Measurements from ENCODE around the gene TRABD2A. TPM values are rescaled to one million over a fixed set of nuclear protein-coding genes. Genes with fewer than 3 reads are reported as not detected.

Gene TRABD2A
- total and polyA plus RNA-seq, 9 of the 15 experiments (the other 6 are each of a cell fraction or from before 2014, with no cell fraction given) = 0.07 to 0.45 (median 0.25) TPM

GRCh38 chr2:84906900-84907714, 26.2 kb upstream of the TRABD2A start (continued):
- TF ChIP-seq MBD2 (IDR thresholded peaks at IDR 0.05; ENCODE audit: borderline replicate concordance, low read depth) (no peak), ZBTB49 (CRISPR knock-in tag; IDR thresholded peaks at IDR 0.05; ENCODE audit: borderline replicate concordance) (no peak), HBP1 (CRISPR knock-in tag; IDR thresholded peaks at IDR 0.05) (peak; percentile 83; the same call in 1 of the 2 replicates), PPARD (CRISPR knock-in tag; IDR thresholded peaks at IDR 0.05) (no peak), CCNT2 (IDR thresholded peaks at IDR 0.05; ENCODE audit: borderline replicate concordance, extremely low read depth, insufficient read length, low read depth, low read length) (no peak), FOXA3 (CRISPR knock-in tag; conservative IDR thresholded peaks at IDR 0.05 in 1 of 2, IDR thresholded peaks at IDR 0.05 in 1 of 2) (no peak), ZHX1 (conservative IDR thresholded peaks at IDR 0.05; ENCODE audit: low read length) (no peak), DMBX1 (CRISPR knock-in tag; IDR thresholded peaks at IDR 0.05; ENCODE audit: borderline replicate concordance) (no peak), MTA2 (IDR thresholded peaks at IDR 0.05; ENCODE audit: low read depth) (no peak), ZNF41 (CRISPR knock-in tag; conservative IDR thresholded peaks at IDR 0.05) (0 out of 2 replicates have a peak, but pooled peaks have one; percentile 3), RBM22 (IDR thresholded peaks at IDR 0.05; ENCODE audit: low read depth, low read length, poor library complexity, severe bottlenecking) (peak; percentile 22), ZNF124 (CRISPR knock-in tag; IDR thresholded peaks at IDR 0.05) (no peak), SAFB2 (IDR thresholded peaks at IDR 0.05; ENCODE audit: borderline replicate concordance, low read depth, low read length, severe bottlenecking) (no peak), ZNF561 (CRISPR knock-in tag; conservative IDR thresholded peaks at IDR 0.05) (no peak), CREB3 (tag; conservative IDR thresholded peaks at IDR 0.05; ENCODE audit: low read depth) (no peak)
